B cell (primary cell): ENCODE results near the gene ALMS1. TPM values are rescaled to one million over a fixed set of nuclear protein-coding genes. Genes with fewer than 3 reads are reported as not detected.

Experiments used
- ATAC-seq: fragments of 200-7000 bp; cut with Tn5 transposase; one replicate; pipeline ENCODE4 v1.10.0; 2021; ENCODE audit warnings: low read depth, mild to moderate bottlenecking, moderate number of reproducible peaks, moderate library complexity
- CTCF ChIA-PET: fragments of 350-600 bp; sonication (Branson Sonifier 250); formaldehyde crosslinking; loops from one replicate; lab custom pipeline; 2021; ENCODE audit warnings: antibody characterized with exemption, inconsistent platforms; lab: Charles Lee
- POLR2A ChIA-PET: fragments of 350-600 bp; sonication (Branson Sonifier 250); formaldehyde crosslinking; loops from one replicate; lab custom pipeline; 2021; ENCODE audit warnings: antibody characterized with exemption; lab: Charles Lee
- DNase-seq: peaks from one replicate; pipeline ENCODE4 v3.0.0; 2013
- H2AFZ ChIP-seq: 2 replicates; pipeline ENCODE4 v1.6.1; 2012; ENCODE audit warnings: mild to moderate bottlenecking, low read depth, low read length; ENCODE audit not compliant: insufficient read depth, poor library complexity, severe bottlenecking
- H3K27ac ChIP-seq, 2 donors: 1 replicate in 1 of 2; 2 replicates in 1 of 2; pipeline ENCODE4 v1.5.1; 2012 to 2013; ENCODE audit warnings: low read length in 2 of 2, mild to moderate bottlenecking in 2 of 2, moderate library complexity in 1 of 2
- H3K27me3 ChIP-seq, 4 experiments: fragments of 200-600 bp in 1 of 4; sonication (generic) in 1 of 4; replicated peaks in 1 of 4; 1 replicate in 2 of 4; 2 replicates in 2 of 4; pipeline versions ENCODE4 v1.6.1 to v1.7.0; 2013 to 2016; ENCODE audit warnings: low read length in 3 of 4, mild to moderate bottlenecking in 2 of 4, mixed read lengths in 1 of 4, moderate library complexity in 1 of 4; ENCODE audit not compliant: insufficient read depth in 4 of 4, control insufficient read depth in 3 of 4; ENCODE audit errors: control extremely low read depth in 1 of 4
- H3K36me3 ChIP-seq, 2 experiments: replicated peaks in 1 of 2; 1 replicate in 1 of 2; 2 replicates in 1 of 2; pipeline versions ENCODE4 v1.6.1 to v1.7.1; 2013; ENCODE audit warnings: low read length in 1 of 2; ENCODE audit not compliant: insufficient read depth in 2 of 2, control insufficient read depth in 1 of 2; ENCODE audit errors: control extremely low read depth in 1 of 2, extremely low read depth in 1 of 2
- H3K4me1 ChIP-seq, 2 donors: fragments of 200-600 bp in 1 of 2; sonication (generic) in 1 of 2; 1 replicate in 1 of 2; 2 replicates in 1 of 2; pipeline versions ENCODE4 v1.5.1 to v1.6.1; 2013 to 2017; ENCODE audit warnings: low read length in 2 of 2; ENCODE audit not compliant: control insufficient read depth in 2 of 2, insufficient read depth in 2 of 2
- H3K4me2 ChIP-seq: replicated peaks from 2 replicates; pipeline ENCODE3; 2012; ENCODE audit warnings: mild to moderate bottlenecking, low read depth, low read length; ENCODE audit not compliant: poor library complexity, severe bottlenecking
- H3K4me3 ChIP-seq, 5 experiments: fragments of 200-600 bp in 1 of 5; sonication (generic) in 1 of 5; 1 replicate in 3 of 5; 2 replicates in 2 of 5; pipeline versions ENCODE4 v1.5.1 to v1.7.0; 2011 to 2016; ENCODE audit warnings: low read length in 4 of 5, mild to moderate bottlenecking in 4 of 5, low read depth in 2 of 5, control low read depth in 1 of 5, moderate library complexity in 1 of 5; ENCODE audit not compliant: insufficient read depth in 1 of 5; ENCODE audit errors: control extremely low read depth in 1 of 5, extremely low read depth in 1 of 5
- H3K79me2 ChIP-seq: fragments of 200-600 bp; sonication (generic); one replicate; pipeline ENCODE4 v1.6.0; 2016; ENCODE audit warnings: low read length; ENCODE audit not compliant: control insufficient read depth, insufficient read depth
- H3K9ac ChIP-seq: fragments of 200-600 bp; sonication (generic); 2 replicates; pipeline ENCODE4 v1.6.1; 2017; ENCODE audit warnings: mild to moderate bottlenecking, low read length, moderate library complexity
- H3K9me3 ChIP-seq, 3 donors: one replicate each; pipeline versions ENCODE4 v1.6.1 to v1.7.1; 2013; ENCODE audit warnings: low read length in 2 of 3; ENCODE audit not compliant: control insufficient read depth in 2 of 3, insufficient read depth in 1 of 3; ENCODE audit errors: control extremely low read depth in 1 of 3
- H4K20me1 ChIP-seq: 2 replicates; pipeline ENCODE4 v1.6.0; 2012; ENCODE audit warnings: mild to moderate bottlenecking, low read length; ENCODE audit not compliant: insufficient read depth, control insufficient read depth, poor library complexity, severe bottlenecking
- H3K27ac Mint-ChIP-seq: one replicate; pipeline ENCODE4 v1.8.0; 2021; ENCODE audit warnings: mixed read lengths
- H3K27me3 Mint-ChIP-seq: one replicate; pipeline ENCODE4 v1.8.0; 2021; ENCODE audit warnings: mixed read lengths
- H3K4me1 Mint-ChIP-seq: one replicate; pipeline ENCODE4 v1.8.0; 2021; ENCODE audit warnings: mixed read lengths
- H3K4me3 Mint-ChIP-seq: one replicate; pipeline ENCODE4 v1.8.0; 2021; ENCODE audit warnings: mixed read lengths
- H3K9me3 Mint-ChIP-seq: one replicate; pipeline ENCODE4 v1.8.0; 2022; ENCODE audit warnings: mixed read lengths; ENCODE audit not compliant: insufficient read depth
- EZH2 ChIP-seq: IDR thresholded peaks from 2 replicates; pipeline ENCODE4 v1.6.1; 2012; ENCODE audit warnings: borderline replicate concordance, low read depth, mild to moderate bottlenecking, moderate library complexity, low read length; ENCODE audit not compliant: insufficient read depth, poor library complexity, severe bottlenecking
- WGBS: methylation state at CpG from one replicate; pipeline ENCODE4 v1.1.5; 2013; ENCODE audit warnings: missing lambda C conversion rate; ENCODE audit not compliant: insufficient coverage; 5-methylcytosine and 5-hydroxymethylcytosine counted together
- intact Hi-C: fragments of 100-400 bp; cut with micrococcal nuclease; formaldehyde crosslinking; loops from one replicate; pipeline ENCODE4 v1.10.0; 2022
- polyA plus RNA-seq: library from polyadenylated mRNA; depleted of rRNA; stranded (reverse); fragments of >200 nt; gene quantifications from 2 replicates; pipeline ENCODE4 v1.2.3, GENCODE V29; 2012
- total RNA-seq, 2 donors: library from RNA; stranded (reverse); fragments of 120-200 nt in 1 of 2; gene quantifications; 1 replicate in 1 of 2; 2 replicates in 1 of 2; pipeline versions ENCODE4 v1.2.3 to v1.2.4, GENCODE V29; 2013 to 2022
- TF ChIP-seq, protein P1 (sequence below): fragments of 200-600 bp; IDR thresholded peaks from one replicate; pipeline ENCODE4 v1.8.0; 2022; ENCODE audit warnings: antibody characterized with exemption, mild to moderate bottlenecking

Gene ALMS1
- total and polyA plus RNA-seq, 2 donors (not counting 1 experiment from before 2014, with no cell fraction given): 4.8 to 32.1 TPM

DNA sequence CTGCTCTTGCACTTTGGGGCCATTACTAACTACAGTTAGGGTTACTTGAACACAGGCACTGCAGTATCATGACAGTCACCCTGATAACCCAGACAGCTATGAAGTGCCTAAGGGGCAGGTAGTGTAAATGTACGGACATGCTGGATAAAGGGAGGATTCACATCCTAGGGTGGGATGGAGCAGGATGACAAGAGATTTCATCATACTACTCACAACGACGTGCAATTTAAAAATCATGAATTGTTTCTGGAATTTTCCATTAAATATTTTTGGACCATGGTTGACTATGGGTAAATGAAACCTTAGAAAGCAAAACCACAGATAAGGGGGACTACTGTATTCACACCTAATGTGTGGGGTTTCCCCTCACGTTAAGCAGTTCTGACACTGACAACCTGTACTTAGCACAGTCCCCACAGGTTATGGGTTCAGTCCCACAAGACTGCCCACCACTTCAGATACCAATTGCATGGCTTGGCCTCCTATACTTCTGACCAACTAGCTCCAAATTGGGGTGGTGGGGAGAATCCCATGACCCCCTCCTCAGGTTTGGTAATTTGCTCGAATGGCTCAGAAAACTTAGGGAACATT lies 180.7 kb downstream of the ALMS1 start:
- no peak overlapping the region for H3K9ac ChIP-seq
- CTCF ChIA-PET: no interaction called here

DNA sequence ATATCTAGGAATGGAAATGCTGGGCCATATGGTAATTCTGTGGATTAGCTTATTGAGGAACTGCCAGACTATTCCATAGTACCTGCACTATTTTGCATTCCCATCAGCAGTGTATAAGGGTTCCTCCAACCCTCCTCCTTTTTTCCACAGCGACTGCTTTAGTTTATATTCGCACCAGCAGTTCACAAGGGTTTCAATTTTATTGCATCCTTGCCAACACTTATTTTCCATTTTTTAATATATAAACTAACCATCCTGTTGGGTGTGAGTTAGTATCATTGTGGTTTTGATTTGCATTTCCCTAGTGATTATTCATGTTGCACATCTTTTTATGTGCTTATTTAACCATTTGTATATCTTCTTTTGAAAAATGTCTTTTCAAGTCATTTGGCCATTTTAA lies 189.6 kb downstream of the ALMS1 start:
- TF ChIP-seq, protein P1, sequence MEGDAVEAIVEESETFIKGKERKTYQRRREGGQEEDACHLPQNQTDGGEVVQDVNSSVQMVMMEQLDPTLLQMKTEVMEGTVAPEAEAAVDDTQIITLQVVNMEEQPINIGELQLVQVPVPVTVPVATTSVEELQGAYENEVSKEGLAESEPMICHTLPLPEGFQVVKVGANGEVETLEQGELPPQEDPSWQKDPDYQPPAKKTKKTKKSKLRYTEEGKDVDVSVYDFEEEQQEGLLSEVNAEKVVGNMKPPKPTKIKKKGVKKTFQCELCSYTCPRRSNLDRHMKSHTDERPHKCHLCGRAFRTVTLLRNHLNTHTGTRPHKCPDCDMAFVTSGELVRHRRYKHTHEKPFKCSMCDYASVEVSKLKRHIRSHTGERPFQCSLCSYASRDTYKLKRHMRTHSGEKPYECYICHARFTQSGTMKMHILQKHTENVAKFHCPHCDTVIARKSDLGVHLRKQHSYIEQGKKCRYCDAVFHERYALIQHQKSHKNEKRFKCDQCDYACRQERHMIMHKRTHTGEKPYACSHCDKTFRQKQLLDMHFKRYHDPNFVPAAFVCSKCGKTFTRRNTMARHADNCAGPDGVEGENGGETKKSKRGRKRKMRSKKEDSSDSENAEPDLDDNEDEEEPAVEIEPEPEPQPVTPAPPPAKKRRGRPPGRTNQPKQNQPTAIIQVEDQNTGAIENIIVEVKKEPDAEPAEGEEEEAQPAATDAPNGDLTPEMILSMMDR: no peak
- no peak for TF ChIP-seq EZH2
- intact Hi-C loops: no loop called here
- Histone ChIP-seq H3K36me3 (peaks cover 0 to 3% of the 10 kb centered on the region in 2 experiments), H3K9me3 (no peaks in the 10 kb centered on the region), H3K27ac (no peak overlapping the region), H3K27me3 (no peaks in the 10 kb centered on the region), H4K20me1 (no peaks in the 10 kb centered on the region), H3K79me2 (no peaks in the 10 kb centered on the region), H3K9ac (no peak overlapping the region), H2AFZ (no peak overlapping the region), H3K4me1 (no peaks in the 10 kb centered on the region), H3K4me3 (no peak overlapping the region), H3K4me2 (no peak overlapping the region)
- Mint-ChIP-seq H3K9me3 (peaks cover 8% of the 10 kb centered on the region), H3K4me3 (no peak overlapping the region), H3K4me1 (peaks cover 1% of the 10 kb centered on the region), H3K27ac (no peak overlapping the region), H3K27me3 (no peaks in the 10 kb centered on the region)
- ChIA-PET CTCF (no interaction called here), POLR2A (no interaction called here)
- DNase-seq: no peak
- ATAC-seq: no peak
- WGBS: no CpG with 5 or more reads among the region's 2 CpGs

More for the DNA sequence above, 180.7 kb downstream of the ALMS1 start:
- DNase-seq: no peak
- POLR2A ChIA-PET: no interaction called here
- TF ChIP-seq EZH2: no peak
- TF ChIP-seq, protein P1: no peak
- Histone ChIP-seq H4K20me1 (no peaks in the 10 kb centered on the region), H3K4me3 (no peak overlapping the region), H3K27me3 (no peaks in the 10 kb centered on the region), H3K9me3 (no peaks in the 10 kb centered on the region), H3K27ac (no peak overlapping the region), H3K36me3 (no peaks in the 10 kb centered on the region), H2AFZ (no peak overlapping the region), H3K79me2 (no peaks in the 10 kb centered on the region), H3K4me1 (no peaks in the 10 kb centered on the region), H3K4me2 (no peak overlapping the region)
- intact Hi-C loops: no loop called here
- Mint-ChIP-seq H3K4me3 (no peak overlapping the region), H3K4me1 (no peaks in the 10 kb centered on the region), H3K27ac (no peak overlapping the region), H3K27me3 (no peaks in the 10 kb centered on the region), H3K9me3 (no peaks in the 10 kb centered on the region)
- WGBS: 75% methylated on average over 1 of the region's 5 CpGs
- no peak for ATAC-seq
